K562 (cell line): ENCODE results near the gene FAM120B. TPM values are rescaled to one million over a fixed set of nuclear protein-coding genes. Genes with fewer than 3 reads are reported as not detected.

Experiments used
- ATAC-seq: fragments of 200-7000 bp; cut with Tn5 transposase; 3 replicates; pipeline ENCODE4 v1.9.1; 2020; ENCODE audit warnings: moderate library complexity
- BruUV-seq: library from RNA; stranded (reverse); fragments of 400-500 nt; replicated peaks from 2 replicates; lab custom pipeline; 2021; lab: Mats Ljungman, UMichigan
- CTCF ChIA-PET: fragments of 300-600 bp; formaldehyde crosslinking; extraction: SDS; loops from one replicate; lab custom pipeline; 2021; ENCODE audit warnings: low intra/inter-chr PET ratio; lab: Yijun Ruan, JAX
- POLR2A ChIA-PET: fragments of 300-600, 350-650 bp; sonication (Branson Sonifier 250); formaldehyde crosslinking; extraction: SDS; loops from one replicate; lab custom pipeline; 2021; ENCODE audit warnings: antibody characterized with exemption, inconsistent platforms; lab: Yijun Ruan, JAX
- DNase-seq, 4 experiments: peaks; one replicate each; pipeline versions ENCODE4 v3.0.0 to v3.0.0-alpha.2; 2011 to 2018; ENCODE audit warnings: low spot score in 3 of 4, mixed read lengths in 3 of 4; ENCODE audit errors: extremely low read depth in 1 of 4
- FAIRE-seq: peaks from 2 replicates; lab custom pipeline; 2011; peaks lifted over from hg19 to GRCh38; lab: Jason Lieb, UNC
- H2AFZ ChIP-seq: 2 replicates; pipeline ENCODE4 v1.6.0; 2011; ENCODE audit warnings: low read depth, low read length, control low read depth, inconsistent platforms
- H3K27ac ChIP-seq: fragments of 200-600 bp; 3 replicates; pipeline ENCODE4 v1.8.0; 2011; ENCODE audit warnings: low read depth, mild to moderate bottlenecking, control low read depth, inconsistent platforms, low read length, moderate library complexity, mixed read lengths; ENCODE audit errors: extremely low read depth
- H3K27me3 ChIP-seq, 2 experiments: fragments of 300-600 bp in 1 of 2; 2 replicates in 1 of 2; 3 replicates in 1 of 2; pipeline versions ENCODE4 v1.6.0 to v1.8.0; 2011; ENCODE audit warnings: inconsistent platforms in 2 of 2, low read length in 2 of 2, mild to moderate bottlenecking in 1 of 2, mixed read lengths in 1 of 2, moderate library complexity in 1 of 2; ENCODE audit not compliant: control insufficient read depth in 2 of 2, insufficient read depth in 2 of 2
- H3K36me3 ChIP-seq: fragments of 300-600 bp; 3 replicates; pipeline ENCODE4 v1.8.0; 2011; ENCODE audit warnings: mild to moderate bottlenecking, low read length, inconsistent platforms; ENCODE audit not compliant: control insufficient read depth, insufficient read depth
- H3K4me1 ChIP-seq, 2 experiments: fragments of 200-600 bp in 1 of 2; replicated peaks in 1 of 2; 2 replicates in 1 of 2; 3 replicates in 1 of 2; pipeline versions ENCODE4 v1.5.1 to v1.8.0; 2011; ENCODE audit warnings: inconsistent platforms in 2 of 2, low read length in 2 of 2, mild to moderate bottlenecking in 1 of 2, mixed read lengths in 1 of 2, moderate library complexity in 1 of 2; ENCODE audit not compliant: control insufficient read depth in 2 of 2, insufficient read depth in 2 of 2
- H3K4me2 ChIP-seq: 2 replicates; pipeline ENCODE4 v1.6.1; 2011; ENCODE audit warnings: low read length, control low read depth, inconsistent platforms, mixed read lengths; ENCODE audit not compliant: insufficient read depth
- H3K4me3 ChIP-seq: fragments of 200-600 bp; sonication (generic), shearing (Covaris generic); 2 replicates; pipeline ENCODE4 v1.5.1; 2016; ENCODE audit warnings: control low read depth, inconsistent platforms
- H3K79me2 ChIP-seq: fragments of 200-600 bp; 3 replicates; pipeline ENCODE4 v1.8.0; 2011; ENCODE audit warnings: low read length, inconsistent platforms; ENCODE audit not compliant: control insufficient read depth, insufficient read depth
- H3K9ac ChIP-seq, 2 experiments: 2 replicates each; pipeline versions ENCODE4 v1.6.0 to v1.6.1; 2011; ENCODE audit warnings: low read depth in 2 of 2, low read length in 2 of 2, control low read depth in 1 of 2, inconsistent platforms in 1 of 2, mild to moderate bottlenecking in 1 of 2, mixed read lengths in 1 of 2; ENCODE audit not compliant: insufficient read depth in 1 of 2
- H3K9me1 ChIP-seq: one replicate; pipeline ENCODE4 v1.6.0; 2011; ENCODE audit warnings: inconsistent platforms, mild to moderate bottlenecking, low read length, moderate library complexity; ENCODE audit not compliant: control insufficient read depth, insufficient read depth
- H3K9me3 ChIP-seq: replicated peaks from 2 replicates; pipeline ENCODE4 v1.5.1; 2011; ENCODE audit warnings: low read depth, low read length, inconsistent platforms; ENCODE audit not compliant: control insufficient read depth, insufficient read depth
- H4K20me1 ChIP-seq: replicated peaks from 2 replicates; pipeline ENCODE4 v1.6.1; 2011; ENCODE audit warnings: low read length, inconsistent platforms, mixed read lengths; ENCODE audit not compliant: control insufficient read depth, insufficient read depth
- BRCA1 ChIP-seq, 2 experiments: fragments of 450-650 bp in 1 of 2; sonication (generic) in 1 of 2; formaldehyde crosslinking in 1 of 2; IDR thresholded peaks; 2 replicates each; pipeline versions ENCODE4 v1.5.0 to v1.6.1; 2017 to 2020; ENCODE audit warnings: mild to moderate bottlenecking in 1 of 2, missing genetic modification reagents in 1 of 2
- GABPB1 ChIP-seq: sonication (generic); formaldehyde crosslinking; IDR thresholded peaks from 2 replicates; pipeline ENCODE4 v1.8.0; 2022; ENCODE audit warnings: mild to moderate bottlenecking, missing genetic modification reagents
- GTF2B ChIP-seq: IDR thresholded peaks from 2 replicates; pipeline ENCODE4 v1.6.1; 2011; ENCODE audit not compliant: insufficient read length; ENCODE audit errors: extremely low read depth
- HNRNPK ChIP-seq: fragments of 200-400 bp; formaldehyde crosslinking; IDR thresholded peaks from one replicate; pipeline ENCODE4 v1.6.1; 2018; ENCODE audit warnings: mild to moderate bottlenecking, low read depth, low read length; ENCODE audit not compliant: poor library complexity, severe bottlenecking
- HNRNPLL ChIP-seq: fragments of 200-400 bp; formaldehyde crosslinking; IDR thresholded peaks from 2 replicates; pipeline ENCODE4 v1.6.1; 2017; ENCODE audit warnings: low read length, low read depth, mild to moderate bottlenecking; ENCODE audit not compliant: poor library complexity, severe bottlenecking
- KDM5B ChIP-seq: fragments of 200-600 bp; sonication (generic); IDR thresholded peaks from 2 replicates; pipeline ENCODE4 v1.6.1; 2012; ENCODE audit warnings: low read depth, mild to moderate bottlenecking, moderate library complexity, low read length, control low read depth, inconsistent platforms; ENCODE audit not compliant: insufficient replicate concordance
- KLF13 ChIP-seq: fragments of 450-650 bp; IDR thresholded peaks from 2 replicates; pipeline ENCODE4 v1.6.1; 2016; ENCODE audit warnings: missing genetic modification characterization, low read depth, mild to moderate bottlenecking, missing compliant biosample characterization, moderate library complexity, borderline replicate concordance
- NR4A1 ChIP-seq, 2 experiments: fragments of 250-450 bp in 1 of 2; fragments of 450-650 bp in 1 of 2; sonication (Bioruptor Pico) in 1 of 2; IDR thresholded peaks; 2 replicates each; pipeline versions ENCODE4 v1.4.0 to v1.6.1; 2016 to 2020; ENCODE audit warnings: mild to moderate bottlenecking in 2 of 2, missing compliant biosample characterization in 1 of 2, missing genetic modification characterization in 1 of 2, moderate library complexity in 1 of 2
- SMAD2 ChIP-seq: fragments of 150-350 bp; IDR thresholded peaks from 2 replicates; pipeline ENCODE4 v1.6.1; 2014; ENCODE audit warnings: low read depth, mild to moderate bottlenecking, low read length
- SMC3 ChIP-seq: conservative IDR thresholded peaks from 2 replicates; pipeline ENCODE4 v1.6.1; 2011; ENCODE audit warnings: low read depth, low read length, improper control_type of control experiment; ENCODE audit not compliant: insufficient read depth
- SREBF2 ChIP-seq: sonication (generic); formaldehyde crosslinking; IDR thresholded peaks from 2 replicates; pipeline ENCODE4 v1.4.0; 2020; ENCODE audit warnings: mild to moderate bottlenecking, missing genetic modification reagents
- STAT6 ChIP-seq: sonication (generic); formaldehyde crosslinking; IDR thresholded peaks from 2 replicates; pipeline ENCODE4 v1.8.1; 2023; ENCODE audit warnings: mild to moderate bottlenecking, missing genetic modification reagents
- ZEB2 ChIP-seq: fragments of 450-650 bp; IDR thresholded peaks from 2 replicates; pipeline ENCODE4 v1.6.1; 2016
- ZNF124 ChIP-seq: sonication (generic); formaldehyde crosslinking; IDR thresholded peaks from 2 replicates; pipeline ENCODE4 v1.8.1; 2022; ENCODE audit warnings: missing genetic modification reagents
- WGBS: fragments of 100-300 bp; shearing (Covaris generic); methylation state at CpG from one replicate; pipeline ENCODE4 v1.1.6; 2016; ENCODE audit warnings: low coverage, mixed read lengths; ENCODE audit not compliant: insufficient coverage; ENCODE audit errors: missing lambda C conversion rate; 5-methylcytosine and 5-hydroxymethylcytosine counted together
- in situ Hi-C: fragments of 300-500 bp; cut with MboI; formaldehyde crosslinking; loops from 4 replicates; pipeline ENCODE4 v1.15.0; 2018; ENCODE audit warnings: inconsistent platforms, mixed read lengths
- intact Hi-C: fragments of 100-400 bp; cut with micrococcal nuclease; formaldehyde crosslinking; loops from 2 replicates; pipeline ENCODE4 v1.14.2; 2022
- polyA plus RNA-seq, 8 experiments: library from polyadenylated mRNA; depleted of rRNA in 4 of 8; stranded (reverse) in 5 of 8; unstranded in 3 of 8; fragments of >200 nt; fragmentation: Nextera tagmentation in 2 of 8; fragmentation: Illumina TruSeq in 1 of 8; extraction: Ambion mirVana in 2 of 8; extraction: Trizol in 1 of 8; gene quantifications; 2 replicates each; pipeline versions ENCODE4 v1.2.1 to v1.2.3, GENCODE V29; 2011 to 2014; ENCODE audit warnings: inconsistent platforms in 1 of 8, missing spikeins in 1 of 8
- total RNA-seq, 7 experiments: library from RNA; depleted of rRNA in 6 of 7; stranded (reverse); fragments of >200 nt in 6 of 7; fragmentation: Illumina TruSeq in 2 of 7; extraction: Trizol in 2 of 7; gene quantifications; 2 replicates each; pipeline versions ENCODE4 v1.2.1 to v1.2.3, GENCODE V29; 2011 to 2021; ENCODE audit warnings: low replicate concordance in 1 of 7

FAM120B gene
- total and polyA plus RNA-seq, 9 of the 15 experiments (the other 6 are each of a cell fraction or from before 2014, with no cell fraction given): 3.5 to 22.6 (median 14.7) TPM

GRCh38 chr6:170404036-170404435 is 97.5 kb downstream of the FAM120B start:
- 66% methylated on average over 9 of the region's 9 CpGs for WGBS
- DNase-seq: no peak
- Histone ChIP-seq H2AFZ (no peak overlapping the region), H3K4me1 (no peaks in the 10 kb centered on the region), H3K9me1 (no peaks in the 10 kb centered on the region), H3K27me3 (no peaks in the 10 kb centered on the region), H3K79me2 (no peaks in the 10 kb centered on the region), H3K36me3 (peaks cover 39% of the 10 kb centered on the region; the same call in 2 of the 3 replicates), H3K4me2 (no peak overlapping the region), H3K9ac (no peak overlapping the region), H3K9me3 (no peaks in the 10 kb centered on the region), H3K4me3 (no peak overlapping the region), H3K27ac (no peak overlapping the region), H4K20me1 (no peaks in the 10 kb centered on the region)
- ChIA-PET CTCF (no interaction called here), POLR2A (interaction anchor here (0.6 to 1.1 kb wide), 3 partner anchors 8 to 27 kb away, joined by 3 read pairs; no protein-coding TSS in a partner anchor)
- no TSS peak for BruUV-seq
- intact Hi-C loops: no loop called here
- FAIRE-seq: no peak
- no peak for TF ChIP-seq SMC3
- no peak for TF ChIP-seq SMAD2
- TF ChIP-seq KDM5B: no peak
- TF ChIP-seq ZNF124 (CRISPR knock-in tag): no peak
- no peak for TF ChIP-seq HNRNPK
- TF ChIP-seq HNRNPLL: no peak
- TF ChIP-seq NR4A1 (CRISPR knock-in tag; IDR thresholded peaks at IDR 0.05): no peak
- no peak for TF ChIP-seq NR4A1 (tag; IDR thresholded peaks at IDR 0.05)
- no peak for TF ChIP-seq GTF2B
- no peak for TF ChIP-seq BRCA1 (IDR thresholded peaks at IDR 0.05)
- no peak for TF ChIP-seq BRCA1 (CRISPR knock-in tag; IDR thresholded peaks at IDR 0.05)
- TF ChIP-seq SREBF2 (CRISPR knock-in tag): no peak
- no peak for TF ChIP-seq GABPB1 (CRISPR knock-in tag)
- no peak for TF ChIP-seq STAT6
- no peak for TF ChIP-seq ZEB2
- no peak for TF ChIP-seq KLF13 (tag)
- in situ Hi-C loops: no loop called here
- ATAC-seq: no peak
